GF-D8 (cell line): Measurements from ENCODE around the gene PFKFB3.
A peak's percentile ranks its signal among the peaks of the same experiment; 100 is the strongest.
"Not testable (repeated sequence)": the region's sequence is repeated elsewhere in the genome, so short reads cannot be mapped to it uniquely, and the experiment has no call there.

Experiments used
- DNase-seq: peaks from one replicate; lab custom pipeline; 2025; lab: John Stamatoyannopoulos, UW

Gene PFKFB3

GRCh38 chr10:6272126-6272525 lies 69.4 kb downstream of the PFKFB3 start:
- DNase-seq: no peak

GRCh38 chr10:6273351-6273750 lies 70.6 kb downstream of the PFKFB3 start:
- DNase-seq: no peak

- peak; percentile 52 for DNase-seq
Measured at GRCh38 chr10:6274040-6274439, 71.3 kb downstream of the PFKFB3 start.

- DNase-seq: no peak
Measured at GRCh38 chr10:6274484-6274883, 71.8 kb downstream of the PFKFB3 start.

- peak; percentile 80 for DNase-seq
Measured at GRCh38 chr10:6275022-6275997, 72.6 kb downstream of the PFKFB3 start.

- DNase-seq: no peak
Measured at GRCh38 chr10:6276356-6276755, 73.6 kb downstream of the PFKFB3 start.

- no peak for DNase-seq
Measured at GRCh38 chr10:6278519-6279120, 75.9 kb downstream of the PFKFB3 start.

- DNase-seq: no peak
Measured at GRCh38 chr10:6279540-6280267, 77.0 kb downstream of the PFKFB3 start.

GRCh38 chr10:6280291-6280690 lies 77.6 kb downstream of the PFKFB3 start:
- DNase-seq: no peak

- DNase-seq: no peak
Measured at GRCh38 chr10:6282454-6282958, 79.8 kb downstream of the PFKFB3 start.

- no peak for DNase-seq
Measured at GRCh38 chr10:6283655-6284054, 80.9 kb downstream of the PFKFB3 start.

GRCh38 chr10:6290621-6291020 lies 87.9 kb downstream of the PFKFB3 start:
- not testable (repeated sequence) for DNase-seq

- DNase-seq: no peak
Measured at GRCh38 chr10:6292741-6293151, 90.0 kb downstream of the PFKFB3 start.

- not testable (repeated sequence) for DNase-seq
Measured at GRCh38 chr10:6296425-6296824, 93.7 kb downstream of the PFKFB3 start.

- no peak for DNase-seq
Measured at GRCh38 chr10:6296828-6297251, 94.1 kb downstream of the PFKFB3 start.

- DNase-seq: no peak
Measured at GRCh38 chr10:6297522-6297921, 94.8 kb downstream of the PFKFB3 start.

- peak; percentile 27 for DNase-seq
Measured at GRCh38 chr10:6297951-6298381, 95.2 kb downstream of the PFKFB3 start.

GRCh38 chr10:6298428-6298827 lies 95.7 kb downstream of the PFKFB3 start:
- DNase-seq: no peak

- no peak for DNase-seq
Measured at GRCh38 chr10:6299234-6299633, 96.5 kb downstream of the PFKFB3 start.

- DNase-seq: no peak
Measured at GRCh38 chr10:6299743-6300105, 97.0 kb downstream of the PFKFB3 start.

- DNase-seq: no peak
Measured at GRCh38 chr10:6300106-6300783, 97.5 kb downstream of the PFKFB3 start.
